ENCODE data around the gene PSMD5.

Gene PSMD5

DNA sequence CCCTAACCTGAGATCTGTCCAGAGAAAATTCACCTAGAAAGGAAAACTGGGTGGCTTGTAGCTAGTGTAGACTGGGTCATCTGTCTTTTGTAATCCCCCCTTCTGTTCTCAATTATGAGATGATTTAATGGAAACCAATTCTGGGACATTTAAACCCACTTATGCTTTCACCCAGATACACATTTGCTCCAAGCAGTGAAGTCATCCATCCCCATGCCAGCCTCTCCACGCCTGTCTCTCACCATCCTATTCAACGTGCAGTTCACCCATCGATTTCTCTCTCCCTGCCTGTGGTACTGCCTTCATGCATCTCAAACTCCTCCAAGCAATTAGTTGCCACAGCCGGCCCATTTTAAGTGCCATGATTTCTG is 32.5 kb upstream of the PSMD5 start:
- no peak for DNase-seq (ENCODE audit: low spot score)

DNA sequence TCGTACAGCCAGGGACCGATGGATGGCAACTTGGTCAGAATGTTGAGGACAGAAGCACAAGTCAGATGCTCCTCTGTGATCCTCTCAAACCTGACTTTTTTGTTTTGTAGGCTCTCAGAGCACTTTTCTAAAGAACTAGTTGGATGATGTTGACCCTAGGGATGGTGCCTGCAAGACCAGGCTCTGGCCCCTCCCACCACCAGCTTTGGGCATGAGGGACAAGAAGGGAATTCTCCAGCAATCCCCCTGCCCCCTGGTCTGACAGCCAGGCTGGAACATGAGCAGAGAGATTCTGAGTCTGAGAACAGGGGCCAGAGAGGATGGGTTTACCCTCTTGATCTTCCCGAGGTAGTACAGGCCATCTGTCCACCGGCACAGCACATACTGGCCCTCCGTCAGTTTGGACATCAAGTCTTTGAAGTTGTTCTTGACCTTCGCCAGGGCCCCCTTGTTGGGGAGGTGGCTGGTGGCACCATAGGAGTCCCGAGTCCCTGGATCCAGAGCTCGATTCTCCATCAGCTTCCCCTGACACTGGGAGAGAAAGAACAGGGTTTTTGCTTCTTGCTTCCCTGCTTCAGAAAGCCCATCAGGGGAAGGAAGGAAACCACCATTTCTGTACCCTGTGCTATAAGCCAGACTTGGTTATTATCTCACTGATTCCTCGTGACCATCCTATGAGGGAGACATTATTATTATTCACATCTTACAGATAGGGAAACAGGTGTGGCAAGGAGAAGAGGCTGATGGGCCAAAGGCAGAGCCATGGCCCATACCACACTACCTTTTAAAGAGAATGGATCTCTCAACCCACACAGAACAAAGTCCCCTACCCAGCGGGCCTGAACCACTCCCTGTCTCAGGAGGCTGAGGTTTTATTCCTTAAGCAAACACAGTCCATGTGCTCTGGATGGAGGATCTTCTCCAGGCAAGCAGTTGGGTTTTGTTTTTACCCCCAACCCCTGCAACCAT is 31.8 kb upstream of the PSMD5 start:
- DNase-seq (ENCODE audit: low spot score) = no peak

DNA sequence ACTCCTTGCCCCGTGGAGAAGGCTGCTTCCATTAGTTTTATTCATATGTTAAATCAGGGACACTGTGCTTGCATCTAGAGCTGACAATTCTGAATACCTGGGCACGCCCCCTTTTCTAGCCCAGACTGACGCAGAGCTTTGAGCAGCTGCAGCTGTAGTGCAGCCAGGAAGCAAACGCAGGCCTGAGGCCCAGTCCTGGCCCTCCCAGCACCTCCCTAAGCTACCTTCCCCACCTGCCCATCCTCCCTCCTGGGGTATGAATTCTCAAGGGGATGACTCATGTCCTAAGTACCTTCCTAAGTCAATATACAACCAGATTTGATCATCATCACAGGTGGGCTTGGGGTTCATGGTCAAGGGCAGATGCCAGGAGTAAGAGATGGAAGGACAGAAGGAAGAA is 30.8 kb upstream of the PSMD5 start:
- no peak for DNase-seq (ENCODE audit: low spot score)

DNA sequence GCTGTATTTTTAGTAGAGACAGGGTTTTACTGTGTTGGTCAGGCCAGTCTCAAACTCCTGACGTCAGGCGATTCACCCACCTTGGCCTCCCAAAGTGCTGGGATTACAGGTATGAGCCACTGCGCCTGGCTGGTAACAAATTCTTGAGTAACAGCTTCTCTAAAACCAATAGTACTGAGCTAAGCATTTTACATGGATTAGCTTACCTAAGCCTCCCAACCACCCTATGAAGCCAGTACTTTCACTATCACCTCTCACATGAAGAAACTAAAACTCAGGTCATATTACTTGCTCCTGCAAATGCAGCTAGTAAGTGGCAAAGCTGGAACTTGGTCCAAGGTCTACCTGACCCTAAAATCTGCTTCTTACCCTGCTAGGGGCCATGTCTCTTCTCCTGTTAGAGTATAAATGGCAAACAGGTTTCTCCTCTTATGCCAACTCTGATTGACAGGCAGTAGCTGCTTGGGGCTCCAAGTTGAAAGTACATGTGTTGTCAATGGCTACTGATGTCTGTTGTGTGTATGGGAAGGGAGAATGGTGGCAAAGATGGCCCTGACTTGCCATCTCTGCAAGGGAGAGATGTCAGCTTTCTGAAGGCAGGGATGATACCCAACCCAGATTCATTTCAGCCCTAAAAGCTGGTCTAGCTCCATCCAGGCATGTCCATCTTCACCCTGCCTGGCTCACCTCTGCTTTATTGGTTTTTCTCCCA is 30.2 kb upstream of the PSMD5 start:
- no peak for DNase-seq (ENCODE audit: low spot score)

DNA sequence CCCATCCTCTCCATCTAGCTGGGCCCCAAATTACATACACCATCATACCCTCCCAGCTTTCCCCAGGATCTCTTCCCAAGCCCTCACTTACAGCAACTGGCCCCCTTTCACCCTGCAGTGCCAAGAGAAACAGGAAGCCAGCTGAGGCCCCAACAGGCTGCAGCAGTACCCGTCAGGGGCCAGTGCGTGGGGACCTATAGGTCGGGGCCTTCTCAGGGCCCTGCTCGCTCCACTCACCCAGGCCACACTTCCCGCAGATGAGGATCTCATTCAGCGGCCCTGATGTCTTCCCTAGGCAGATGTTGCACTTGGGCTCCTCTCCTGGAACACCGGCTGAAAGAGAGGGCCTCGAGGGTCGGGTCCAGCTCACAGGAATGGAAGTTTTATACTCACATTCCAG is 27.5 kb upstream of the PSMD5 start:
- DNase-seq (ENCODE audit: low spot score) = no peak

DNA sequence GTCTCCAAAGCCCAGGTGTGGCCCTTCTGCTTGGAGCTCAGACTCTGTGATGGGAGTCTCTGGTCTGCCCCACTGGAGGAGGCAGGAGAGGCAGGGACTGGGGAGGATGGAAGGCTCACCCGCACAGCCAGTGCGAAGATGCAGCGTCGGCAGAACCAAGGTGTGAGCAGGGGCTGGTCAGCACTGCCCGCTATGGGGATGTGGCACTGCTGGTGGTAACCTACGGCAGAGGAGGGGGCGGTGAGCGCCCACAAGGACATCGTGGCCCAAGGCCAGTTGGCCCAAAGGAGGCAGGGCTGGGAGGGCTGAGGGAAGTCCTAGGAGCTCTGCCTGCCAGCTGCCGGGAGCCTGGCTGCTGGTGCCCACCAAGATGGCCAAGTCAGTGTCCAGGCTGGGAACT is 27.0 kb upstream of the PSMD5 start:
- DNase-seq (ENCODE audit: low spot score) = no peak

DNA sequence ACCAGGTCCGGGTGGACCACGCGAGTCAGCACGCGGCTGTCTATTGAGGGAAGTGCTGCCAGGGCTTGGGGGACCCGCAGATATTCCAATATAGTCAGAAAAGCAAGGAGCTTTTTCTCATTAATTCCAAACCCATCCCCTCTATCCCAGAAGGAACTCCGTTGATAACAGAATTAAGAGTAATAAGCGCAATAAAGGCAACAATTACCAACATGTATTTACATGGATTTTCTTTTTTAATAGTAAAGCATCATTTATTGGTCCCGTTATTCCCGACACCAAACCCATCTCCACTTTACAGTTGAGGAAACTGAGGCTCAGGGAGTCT is 26.6 kb upstream of the PSMD5 start:
- DNase-seq (ENCODE audit: low spot score) = no peak

DNA sequence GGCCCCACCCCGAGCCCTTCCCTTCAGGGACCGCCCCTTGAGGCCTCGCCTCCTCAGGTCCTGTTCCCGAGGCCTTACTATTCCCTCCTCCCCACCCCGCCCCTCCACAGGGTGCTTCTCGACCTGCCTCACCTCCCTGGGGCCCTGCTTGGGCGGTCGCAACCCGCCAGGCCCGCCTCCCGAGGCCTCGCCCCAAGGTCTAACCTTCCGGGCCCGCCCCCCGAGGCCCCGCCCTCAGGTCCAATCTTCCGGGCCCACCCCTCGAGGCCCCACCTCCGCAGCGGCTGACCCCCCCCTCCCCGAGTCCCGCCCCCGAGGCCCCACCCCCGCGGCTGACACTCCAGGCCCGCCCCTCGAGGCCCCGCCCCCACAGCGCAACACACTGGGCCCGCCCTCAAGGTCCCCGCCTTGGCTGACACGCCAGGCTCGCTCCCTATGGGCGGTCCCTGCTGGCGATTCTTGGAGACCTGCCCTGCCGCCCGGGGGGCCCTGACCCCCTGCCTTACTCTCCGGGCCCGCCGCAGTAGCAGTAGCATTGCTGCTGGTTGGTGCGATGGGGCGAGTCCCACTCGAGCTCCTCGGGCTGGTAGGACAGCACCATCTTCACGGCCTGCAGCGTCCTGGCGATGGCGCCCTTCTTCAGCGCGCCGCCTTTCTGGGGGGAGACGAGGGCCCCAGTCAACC is 26.1 kb upstream of the PSMD5 start:
- DNase-seq (ENCODE audit: low spot score) = peak; percentile 96

DNA sequence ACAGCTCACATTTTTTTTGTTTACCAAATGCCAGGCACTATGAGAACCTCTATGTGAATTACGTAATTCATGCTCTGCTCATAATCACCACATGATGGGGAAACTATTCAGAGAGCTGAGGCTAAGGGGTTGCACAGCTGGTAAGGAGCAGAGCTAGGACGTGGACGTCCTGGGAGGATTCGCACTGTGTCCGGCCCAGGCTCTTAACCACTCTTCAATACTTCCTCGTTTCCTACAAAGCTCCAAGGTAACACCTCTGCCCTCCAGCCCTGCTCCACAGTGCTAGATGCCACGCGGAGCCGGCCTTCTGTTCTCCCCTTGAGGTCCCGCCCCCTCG is 25.6 kb upstream of the PSMD5 start:
- no peak for DNase-seq (ENCODE audit: low spot score)

DNA sequence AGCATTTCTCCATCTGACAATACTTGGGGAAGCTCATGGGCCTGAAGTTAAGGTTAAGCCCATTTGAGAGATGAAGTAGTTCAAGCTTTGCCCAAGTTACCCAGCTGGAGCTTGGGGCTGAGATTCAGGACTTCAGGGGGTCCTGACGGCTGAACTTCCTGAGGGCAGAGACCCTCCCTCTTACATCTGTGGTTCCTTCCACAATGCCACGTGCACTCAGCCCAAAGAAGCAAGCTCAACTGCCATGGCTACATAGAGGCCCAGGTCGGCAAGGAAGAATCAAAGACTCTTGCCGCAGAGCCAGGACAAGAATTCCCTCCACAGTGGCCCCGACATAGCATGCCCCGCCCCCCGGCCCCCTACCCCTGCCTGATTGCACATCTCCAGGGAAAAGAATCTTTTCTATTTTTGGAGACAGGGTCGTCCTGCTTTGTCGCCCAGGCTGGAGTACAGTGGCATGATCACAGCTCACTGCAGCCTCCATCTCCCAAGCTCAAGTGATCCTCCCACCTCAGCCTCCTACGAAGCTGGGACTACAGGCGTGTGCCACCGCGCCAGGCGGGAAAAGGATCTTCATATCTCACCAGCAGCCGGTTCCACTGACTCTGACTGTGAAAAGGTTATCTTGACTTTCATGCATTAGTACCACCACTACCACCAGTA is 25.1 kb upstream of the PSMD5 start:
- no peak for DNase-seq (ENCODE audit: low spot score)

DNA sequence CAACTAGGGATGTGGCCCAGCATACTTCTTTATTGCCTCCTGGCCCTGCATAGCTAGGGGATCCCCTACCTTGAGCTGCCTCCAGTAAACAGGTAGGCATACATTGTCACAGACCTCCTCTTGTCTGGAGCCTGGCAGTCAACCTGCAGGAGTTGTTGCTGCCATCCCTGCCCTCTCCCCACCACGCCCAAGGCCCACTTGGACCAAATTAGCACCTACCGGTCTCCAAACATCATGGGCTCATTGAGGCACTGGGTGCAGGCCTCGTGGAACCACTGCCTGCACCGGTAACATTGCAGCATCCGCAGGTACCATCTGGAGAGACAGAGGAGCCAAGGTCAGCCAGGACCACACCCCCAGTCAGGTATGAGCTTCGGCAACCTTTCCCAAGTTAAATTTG is 23.9 kb upstream of the PSMD5 start:
- no peak for DNase-seq (ENCODE audit: low spot score)

DNA sequence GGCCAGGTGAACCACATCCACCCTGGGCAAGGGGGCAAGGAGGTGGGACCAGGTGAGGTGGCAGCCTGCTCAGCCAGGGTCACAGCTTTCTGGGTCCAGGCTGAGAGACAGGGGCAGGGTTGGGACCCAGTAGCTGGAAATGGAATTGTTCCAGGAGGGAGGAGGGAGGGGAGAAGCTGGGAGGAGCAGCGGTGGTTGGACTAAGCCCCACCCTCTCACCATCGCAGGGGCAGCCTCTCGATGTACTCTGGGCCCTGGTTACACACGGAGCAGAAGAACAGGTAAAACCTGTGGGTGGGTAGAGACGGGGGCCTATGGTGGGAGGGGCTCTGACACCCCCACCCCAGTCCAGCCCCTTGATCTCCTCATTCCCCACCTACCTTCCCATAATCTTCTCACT is 23.1 kb upstream of the PSMD5 start:
- no peak for DNase-seq (ENCODE audit: low spot score)

DNA sequence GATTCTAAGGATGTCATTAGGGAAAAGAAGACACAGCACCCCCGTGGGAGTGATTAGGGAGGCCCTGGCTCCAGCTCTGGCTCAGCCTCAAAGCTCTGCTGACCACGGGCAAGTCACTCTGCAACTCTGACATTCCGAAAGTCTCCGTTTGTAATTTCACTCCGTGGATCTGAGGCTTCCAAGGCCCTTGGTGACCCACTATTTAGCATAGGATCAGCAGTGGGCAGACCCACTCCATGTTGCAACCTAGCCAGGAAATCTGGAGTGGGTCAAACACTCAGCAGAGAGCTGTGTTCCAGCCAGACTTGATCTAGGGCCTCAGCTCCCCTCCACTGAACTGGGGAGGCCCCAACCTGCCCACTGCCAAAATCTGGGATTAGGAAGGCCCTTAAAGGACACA is 22.5 kb upstream of the PSMD5 start:
- DNase-seq (ENCODE audit: low spot score) = no peak

DNA sequence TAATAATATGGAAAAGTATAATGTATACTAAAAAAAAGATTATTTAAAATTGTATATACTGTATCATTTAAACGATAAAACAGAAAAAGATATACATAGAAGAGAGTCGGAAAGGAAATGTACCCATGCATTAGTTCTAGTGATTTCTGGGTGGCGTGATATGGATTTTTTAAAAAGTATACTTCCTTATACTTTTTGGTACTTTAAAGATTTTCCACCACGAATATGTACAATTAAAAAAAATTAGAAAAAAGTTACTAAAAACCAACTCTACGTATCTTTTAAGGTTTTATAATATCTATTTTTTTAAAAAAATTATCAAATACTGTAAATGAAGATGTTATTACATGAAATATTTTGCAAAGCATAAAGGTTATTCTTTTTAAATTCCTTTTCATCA is 22.0 kb upstream of the PSMD5 start:
- DNase-seq (ENCODE audit: low spot score) = no peak

DNA sequence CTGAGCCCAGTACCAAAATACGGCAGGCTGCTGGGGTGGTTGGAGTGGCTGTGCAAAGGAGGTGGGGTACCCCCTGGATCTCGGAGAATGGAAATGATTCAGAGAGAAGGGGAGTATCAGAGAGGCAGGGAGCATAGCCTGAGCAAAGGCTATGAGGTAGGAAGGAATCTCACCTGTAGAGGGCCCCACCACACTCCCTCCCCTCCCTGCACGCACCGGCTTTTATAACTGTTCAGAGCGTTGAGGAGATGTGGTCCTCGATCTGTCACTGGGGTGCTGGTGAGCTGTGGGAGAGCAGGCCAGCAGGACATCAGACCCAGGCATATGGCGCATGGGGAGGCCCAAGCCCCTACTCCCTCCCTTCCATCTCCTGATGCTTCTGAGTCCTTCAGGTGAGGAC is 21.1 kb upstream of the PSMD5 start:
- DNase-seq (ENCODE audit: low spot score) = no peak

DNA sequence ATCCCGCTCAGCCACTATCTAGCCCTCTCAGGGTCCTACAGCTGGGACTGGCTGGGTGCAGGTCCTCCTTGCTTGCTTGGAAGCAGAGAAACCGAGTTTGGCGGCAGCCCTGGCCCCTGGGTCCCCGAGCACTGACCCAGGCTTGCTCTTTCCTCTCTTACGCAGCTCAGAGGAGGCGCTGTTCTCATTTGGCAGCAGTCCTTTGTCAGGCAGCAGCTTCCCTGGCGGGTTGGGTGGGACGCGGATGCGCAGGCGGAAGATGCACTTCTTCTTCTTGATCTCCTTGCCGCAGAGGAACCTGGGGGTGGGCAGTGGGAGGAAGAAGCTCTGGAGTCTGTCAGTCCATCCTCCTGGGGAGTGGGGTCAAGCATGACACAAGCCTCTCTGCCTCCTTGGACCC is 19.7 kb upstream of the PSMD5 start:
- DNase-seq (ENCODE audit: low spot score) = no peak

DNA sequence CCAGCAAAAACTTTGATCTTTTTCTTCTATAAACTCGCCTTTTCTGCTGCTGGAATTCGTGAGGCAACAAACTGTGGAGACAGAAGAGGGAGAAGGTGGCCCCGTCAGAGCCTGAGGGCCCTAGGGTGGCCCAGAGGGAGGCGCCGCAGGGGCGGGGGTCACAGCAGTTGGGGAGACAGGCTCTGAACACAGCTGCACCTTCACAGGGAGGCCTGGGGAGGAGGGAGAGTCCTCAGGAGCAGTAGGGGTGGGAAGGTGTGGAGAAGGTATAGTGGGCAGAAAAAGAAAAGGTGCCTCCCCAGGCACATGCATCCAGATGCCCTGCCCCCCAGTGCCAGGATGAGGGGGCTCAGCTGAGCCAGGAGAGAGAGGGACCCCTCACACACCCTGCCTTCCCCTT is 19.2 kb upstream of the PSMD5 start:
- DNase-seq (ENCODE audit: low spot score) = no peak

DNA sequence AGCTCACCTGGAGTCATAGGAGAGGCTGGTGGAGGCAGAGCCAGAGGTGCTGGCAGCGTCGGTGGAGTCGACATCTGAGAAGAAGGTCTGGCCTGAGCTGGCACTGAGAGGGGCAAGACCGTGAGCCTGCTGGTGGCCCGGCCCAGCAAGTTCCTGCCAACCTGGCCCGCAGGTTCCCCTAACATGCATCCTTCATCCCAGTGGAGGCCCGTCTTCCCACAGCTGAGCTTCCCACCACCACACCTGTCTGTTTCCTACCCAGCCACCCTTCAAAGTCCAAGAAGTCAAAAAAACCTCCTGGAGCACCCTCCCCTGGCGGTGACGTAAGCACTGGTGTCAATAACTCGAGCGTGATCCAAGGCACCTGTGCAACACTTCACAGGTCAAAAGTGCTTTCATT is 17.4 kb upstream of the PSMD5 start:
- no peak for DNase-seq (ENCODE audit: low spot score)

DNA sequence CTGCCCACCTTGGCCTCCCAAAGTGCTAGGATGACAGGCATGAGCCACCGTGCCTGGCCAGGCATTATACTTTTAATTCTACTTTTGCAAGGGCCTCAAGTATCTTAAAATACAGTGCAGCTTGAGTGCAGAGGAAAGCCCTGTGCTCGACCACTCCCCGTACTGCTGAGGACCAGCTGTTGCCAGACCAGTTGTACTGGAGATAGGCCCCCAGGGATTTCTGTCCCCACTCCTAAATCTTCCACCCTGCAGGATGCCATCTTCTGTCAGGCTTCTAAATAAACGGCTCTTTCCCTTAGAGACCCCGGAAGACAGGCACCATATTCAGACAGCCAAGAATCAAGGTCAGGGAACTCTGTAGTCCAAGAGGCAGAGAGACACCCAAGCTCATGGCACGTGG is 16.6 kb upstream of the PSMD5 start:
- no peak for DNase-seq (ENCODE audit: low spot score)

DNA sequence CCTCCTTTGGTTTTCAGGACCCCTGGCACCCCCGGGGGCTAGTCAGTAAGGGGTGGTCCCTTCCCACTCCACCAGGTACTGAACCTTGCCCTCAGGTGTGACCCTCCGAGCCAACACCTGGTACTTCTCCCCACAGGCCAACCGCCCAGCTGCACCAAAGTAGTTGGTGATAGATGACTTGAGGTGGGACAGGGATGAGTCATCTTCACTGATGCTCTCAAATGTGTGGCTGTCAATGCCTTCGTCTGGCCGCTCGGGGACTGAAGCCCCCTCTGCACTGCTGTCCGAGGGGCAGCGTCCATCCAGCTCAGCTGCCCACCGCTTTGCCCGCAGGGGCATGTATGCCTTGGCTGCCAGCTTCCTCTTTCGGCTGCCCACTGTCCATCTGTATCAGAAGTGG is 15.2 kb upstream of the PSMD5 start:
- DNase-seq (ENCODE audit: low spot score) = no peak

DNA sequence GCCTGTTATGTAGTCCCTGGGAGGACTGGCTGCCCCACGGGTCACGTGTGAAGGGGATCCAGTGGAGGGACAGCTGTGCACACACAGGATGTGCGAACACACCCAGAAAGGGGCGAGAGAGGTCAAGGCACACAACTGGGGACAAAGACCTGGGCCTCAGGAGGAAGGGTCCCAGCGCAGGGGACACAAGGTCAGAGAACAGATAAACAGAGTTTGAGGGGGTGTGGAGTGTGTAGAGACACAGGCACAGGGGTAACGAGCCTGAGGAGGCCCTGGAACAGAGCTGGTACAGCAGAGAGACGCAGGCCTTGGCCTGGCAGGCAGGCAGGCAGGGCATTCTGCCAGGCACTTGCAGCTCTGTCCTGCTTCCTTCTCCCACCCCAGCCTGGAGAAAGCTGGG is 14.8 kb upstream of the PSMD5 start:
- DNase-seq (ENCODE audit: low spot score) = no peak

DNA sequence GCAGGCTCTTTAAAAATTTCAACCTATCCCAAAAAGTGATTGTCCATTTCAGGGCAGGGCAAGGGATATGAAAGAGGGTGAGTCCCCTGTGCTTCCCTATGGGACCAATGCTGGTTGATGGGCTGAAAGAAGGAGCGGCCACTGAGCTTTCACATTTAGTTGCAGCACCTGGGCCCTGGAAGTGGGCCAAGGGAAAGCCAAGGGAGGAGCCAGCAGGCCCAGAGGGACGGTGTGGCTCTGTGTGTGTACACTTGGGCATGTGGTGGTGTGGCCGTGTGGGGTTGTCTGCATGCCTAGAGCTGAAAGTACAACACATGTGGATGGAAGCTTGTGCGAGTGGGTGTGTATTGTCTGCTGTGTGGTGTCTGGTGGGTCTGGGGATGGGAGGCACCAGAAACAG is 14.0 kb upstream of the PSMD5 start:
- no peak for DNase-seq (ENCODE audit: low spot score)

Data from hematopoietic multipotent progenitor cell treated with erythropoietin and hydrocortisone succinate and interleukin-3 and kit ligand, for 17 days (in vitro differentiated cells).